ENCODE data around the gene MVB12B.

DNA sequence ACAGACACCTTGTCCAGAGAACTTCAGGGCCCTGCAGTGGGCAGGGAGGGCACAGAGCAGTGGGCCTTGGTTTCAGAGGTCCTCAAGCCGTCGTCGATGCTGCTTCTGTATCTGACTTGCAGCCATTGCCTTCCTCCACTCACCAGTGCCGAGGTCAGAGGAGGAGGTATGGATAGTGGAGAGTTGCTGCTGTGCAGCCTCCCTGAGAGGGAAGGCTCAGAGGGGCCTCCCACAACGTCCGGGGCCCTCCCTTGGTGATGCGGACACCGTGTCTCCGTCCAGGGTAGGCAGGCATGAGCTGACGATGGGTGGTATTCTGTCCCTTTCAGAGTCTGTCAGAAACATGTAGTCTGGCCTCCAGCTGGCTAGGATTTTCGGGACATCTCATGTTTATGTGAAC, 73.9 kb downstream of the MVB12B start:
- TF ChIP-seq POLR2AphosphoS5 (IDR thresholded peaks at IDR 0.05), result no peak
- TF ChIP-seq EP300 (conservative IDR thresholded peaks at IDR 0.05; ENCODE audit: poor library complexity, severe bottlenecking), result no peak
- TF ChIP-seq EZH2 (IDR thresholded peaks at IDR 0.05; ENCODE audit: borderline replicate concordance, insufficient read depth, low read length, poor library complexity, severe bottlenecking), result no peak
